Measurements from ENCODE around the gene CAMKK1. TPM values are rescaled to one million over a fixed set of nuclear protein-coding genes. Genes with fewer than 3 reads are reported as not detected.

CAMKK1 gene
- total and polyA plus RNA-seq, 2 donors from 2014 or later: 2.6 to 6.0 TPM

DNA sequence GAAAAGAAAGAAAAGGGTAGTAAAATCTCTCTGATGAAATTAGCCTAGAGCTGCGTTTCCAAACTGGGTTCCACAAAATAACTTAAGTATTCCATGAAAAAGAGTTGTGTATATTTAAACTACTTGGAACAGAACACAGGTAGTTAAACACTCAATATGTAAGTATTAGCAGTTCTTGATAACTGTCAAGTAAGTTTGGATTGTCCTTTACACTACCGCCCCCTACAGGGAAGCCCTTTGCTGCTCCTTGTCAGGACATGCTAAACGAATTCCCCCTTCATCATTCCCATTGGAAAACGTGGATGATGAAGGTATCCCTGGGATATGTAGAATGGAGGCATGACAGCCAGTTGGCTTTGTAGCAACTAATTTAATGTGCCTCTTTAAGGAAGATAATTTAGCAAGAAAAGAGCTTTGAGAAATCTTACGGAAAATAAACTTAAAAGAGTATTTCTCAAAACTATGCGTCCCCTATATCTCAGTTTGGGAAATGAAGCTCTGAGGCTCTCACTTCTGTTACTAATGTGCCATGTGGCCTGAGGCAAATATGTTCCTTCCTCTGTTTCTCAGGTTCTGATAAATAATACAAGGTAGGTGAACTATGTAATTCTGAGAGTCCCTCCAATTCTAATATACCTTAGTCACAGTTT is 65.6 kb downstream of the CAMKK1 start:
- H3K27ac ChIP-seq (ENCODE audit: low read depth in 2 of 2, low read length in 2 of 2): no peak overlapping the region
- no peaks in the 10 kb centered on the region for H3K27me3 ChIP-seq (ENCODE audit: control insufficient read depth, insufficient read depth, low read length)
- H3K9me3 ChIP-seq (ENCODE audit: control insufficient read depth in 2 of 3, insufficient read depth in 1 of 3, low read length in 3 of 3): no peaks in the 10 kb centered on the region
- peaks cover 0 to 5% (median 0%) of the 10 kb centered on the region in 3 donors for H3K4me1 ChIP-seq (ENCODE audit: control insufficient read depth in 2 of 3, insufficient read depth in 2 of 3, low read depth in 1 of 3, low read length in 3 of 3)
- DNase-seq: peak in 4 of 5 donors; percentile 43 to 79 (median 58)
- H3K9ac ChIP-seq (ENCODE audit: low read length in 3 of 3): no peak overlapping the region
- H3K36me3 ChIP-seq (ENCODE audit: control insufficient read depth in 2 of 3, insufficient read depth in 3 of 3, low read length in 3 of 3): peaks cover 4 to 38% (median 22%) of the 10 kb centered on the region in 3 donors
- FAIRE-seq: no peak
- no peak overlapping the region for H3K4me3 ChIP-seq (ENCODE audit: low read length in 3 of 3)
- TF ChIP-seq, protein P1, sequence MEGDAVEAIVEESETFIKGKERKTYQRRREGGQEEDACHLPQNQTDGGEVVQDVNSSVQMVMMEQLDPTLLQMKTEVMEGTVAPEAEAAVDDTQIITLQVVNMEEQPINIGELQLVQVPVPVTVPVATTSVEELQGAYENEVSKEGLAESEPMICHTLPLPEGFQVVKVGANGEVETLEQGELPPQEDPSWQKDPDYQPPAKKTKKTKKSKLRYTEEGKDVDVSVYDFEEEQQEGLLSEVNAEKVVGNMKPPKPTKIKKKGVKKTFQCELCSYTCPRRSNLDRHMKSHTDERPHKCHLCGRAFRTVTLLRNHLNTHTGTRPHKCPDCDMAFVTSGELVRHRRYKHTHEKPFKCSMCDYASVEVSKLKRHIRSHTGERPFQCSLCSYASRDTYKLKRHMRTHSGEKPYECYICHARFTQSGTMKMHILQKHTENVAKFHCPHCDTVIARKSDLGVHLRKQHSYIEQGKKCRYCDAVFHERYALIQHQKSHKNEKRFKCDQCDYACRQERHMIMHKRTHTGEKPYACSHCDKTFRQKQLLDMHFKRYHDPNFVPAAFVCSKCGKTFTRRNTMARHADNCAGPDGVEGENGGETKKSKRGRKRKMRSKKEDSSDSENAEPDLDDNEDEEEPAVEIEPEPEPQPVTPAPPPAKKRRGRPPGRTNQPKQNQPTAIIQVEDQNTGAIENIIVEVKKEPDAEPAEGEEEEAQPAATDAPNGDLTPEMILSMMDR (IDR thresholded peaks at IDR 0.05; ENCODE audit: borderline replicate concordance, extremely low read depth, insufficient read depth): peak; percentile 49
- intact Hi-C loops (cut with DNase I): no loop called here

DNA sequence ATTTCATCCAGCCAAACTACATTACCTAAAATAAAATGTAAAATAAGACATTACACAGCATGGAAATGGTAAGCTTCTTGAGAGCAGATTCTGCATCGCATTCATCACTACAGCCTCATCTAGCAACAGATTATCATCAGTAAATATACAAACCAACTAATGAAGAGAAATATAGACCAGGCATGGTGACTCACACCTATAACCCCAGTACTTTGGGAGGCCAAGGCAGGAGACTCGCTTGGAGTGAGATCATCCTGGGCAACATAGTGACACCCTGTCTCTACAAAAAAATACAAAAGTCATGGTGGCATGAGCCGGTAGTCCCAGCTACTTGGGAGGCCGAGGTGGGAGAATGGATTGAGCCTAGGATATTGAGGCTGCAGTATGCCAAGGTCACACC is 66.7 kb downstream of the CAMKK1 start:
- peaks cover 4 to 39% (median 22%) of the 10 kb centered on the region in 3 donors for H3K36me3 ChIP-seq (ENCODE audit: control insufficient read depth in 2 of 3, insufficient read depth in 3 of 3, low read length in 3 of 3)
- TF ChIP-seq, protein P1 (IDR thresholded peaks at IDR 0.05; ENCODE audit: borderline replicate concordance, extremely low read depth, insufficient read depth): no peak
- peaks cover 0 to 5% (median 0%) of the 10 kb centered on the region in 3 donors for H3K4me1 ChIP-seq (ENCODE audit: control insufficient read depth in 2 of 3, insufficient read depth in 2 of 3, low read depth in 1 of 3, low read length in 3 of 3)
- no peaks in the 10 kb centered on the region for H3K9me3 ChIP-seq (ENCODE audit: control insufficient read depth in 2 of 3, insufficient read depth in 1 of 3, low read length in 3 of 3)
- DNase-seq: no peak
- no peaks in the 10 kb centered on the region for H3K27me3 ChIP-seq (ENCODE audit: control insufficient read depth, insufficient read depth, low read length)
- FAIRE-seq: no peak
- no peak overlapping the region for H3K27ac ChIP-seq (ENCODE audit: low read depth in 2 of 2, low read length in 2 of 2)
- intact Hi-C loops (cut with DNase I): no loop called here
- H3K9ac ChIP-seq (ENCODE audit: low read length in 3 of 3): no peak overlapping the region
- no peak overlapping the region for H3K4me3 ChIP-seq (ENCODE audit: low read length in 3 of 3)

DNA sequence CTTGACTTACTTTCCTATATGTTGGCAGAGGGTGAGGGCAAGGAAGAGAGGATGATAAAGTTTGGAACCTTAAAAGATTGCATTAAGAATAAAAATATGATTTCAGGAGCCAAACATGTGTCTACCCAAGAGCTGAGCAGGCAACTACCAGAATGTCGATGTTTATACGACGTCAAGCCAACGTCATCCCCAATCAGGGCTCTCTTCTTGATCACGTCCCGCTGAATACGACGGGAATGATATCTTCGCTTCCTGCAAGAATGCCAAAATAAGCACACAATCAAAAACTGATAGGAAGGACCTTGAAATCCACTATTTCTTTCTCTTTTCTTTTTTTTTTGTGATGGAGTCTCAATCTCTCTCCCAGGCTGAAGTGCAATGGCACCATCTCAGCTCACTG is 71.8 kb downstream of the CAMKK1 start:
- Histone ChIP-seq H3K36me3 (ENCODE audit: control insufficient read depth in 2 of 3, insufficient read depth in 3 of 3, low read length in 3 of 3) (peaks cover 15 to 55% (median 35%) of the 10 kb centered on the region in 3 donors), H3K4me3 (ENCODE audit: low read length in 3 of 3) (no peak overlapping the region), H3K9me3 (ENCODE audit: control insufficient read depth in 2 of 3, insufficient read depth in 1 of 3, low read length in 3 of 3) (no peaks in the 10 kb centered on the region), H3K9ac (ENCODE audit: low read length in 3 of 3) (no peak overlapping the region), H3K27me3 (ENCODE audit: control insufficient read depth, insufficient read depth, low read length) (no peaks in the 10 kb centered on the region), H3K27ac (ENCODE audit: low read depth in 2 of 2, low read length in 2 of 2) (no peak overlapping the region), H3K4me1 (ENCODE audit: control insufficient read depth in 2 of 3, insufficient read depth in 2 of 3, low read depth in 1 of 3, low read length in 3 of 3) (no peaks in the 10 kb centered on the region)
- FAIRE-seq (no peak), DNase-seq (no peak)
- TF ChIP-seq, protein P1 (IDR thresholded peaks at IDR 0.05; ENCODE audit: borderline replicate concordance, extremely low read depth, insufficient read depth): no peak
- intact Hi-C loops (cut with DNase I): no loop called here
